Measurements from ENCODE around the gene CACNG7. TPM values are rescaled to one million over a fixed set of nuclear protein-coding genes. Genes with fewer than 3 reads are reported as not detected.
A peak's percentile ranks its signal among the peaks of the same experiment; 100 is the strongest.

CACNG7 gene
- total RNA-seq, 1 donor = 1.9 TPM

- DNase-seq (ENCODE audit: low read depth) = peak; percentile 30
- TF ChIP-seq, protein P1, sequence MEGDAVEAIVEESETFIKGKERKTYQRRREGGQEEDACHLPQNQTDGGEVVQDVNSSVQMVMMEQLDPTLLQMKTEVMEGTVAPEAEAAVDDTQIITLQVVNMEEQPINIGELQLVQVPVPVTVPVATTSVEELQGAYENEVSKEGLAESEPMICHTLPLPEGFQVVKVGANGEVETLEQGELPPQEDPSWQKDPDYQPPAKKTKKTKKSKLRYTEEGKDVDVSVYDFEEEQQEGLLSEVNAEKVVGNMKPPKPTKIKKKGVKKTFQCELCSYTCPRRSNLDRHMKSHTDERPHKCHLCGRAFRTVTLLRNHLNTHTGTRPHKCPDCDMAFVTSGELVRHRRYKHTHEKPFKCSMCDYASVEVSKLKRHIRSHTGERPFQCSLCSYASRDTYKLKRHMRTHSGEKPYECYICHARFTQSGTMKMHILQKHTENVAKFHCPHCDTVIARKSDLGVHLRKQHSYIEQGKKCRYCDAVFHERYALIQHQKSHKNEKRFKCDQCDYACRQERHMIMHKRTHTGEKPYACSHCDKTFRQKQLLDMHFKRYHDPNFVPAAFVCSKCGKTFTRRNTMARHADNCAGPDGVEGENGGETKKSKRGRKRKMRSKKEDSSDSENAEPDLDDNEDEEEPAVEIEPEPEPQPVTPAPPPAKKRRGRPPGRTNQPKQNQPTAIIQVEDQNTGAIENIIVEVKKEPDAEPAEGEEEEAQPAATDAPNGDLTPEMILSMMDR (IDR thresholded peaks at IDR 0.05; ENCODE audit: insufficient read depth, low read length) = no peak
- peak overlapping the region; percentile 83 for H3K4me3 ChIP-seq (ENCODE audit: low read depth, low read length)
Measured at GRCh38 chr19:53910170-53910518, 1.1 kb downstream of the CACNG7 start.

DNA sequence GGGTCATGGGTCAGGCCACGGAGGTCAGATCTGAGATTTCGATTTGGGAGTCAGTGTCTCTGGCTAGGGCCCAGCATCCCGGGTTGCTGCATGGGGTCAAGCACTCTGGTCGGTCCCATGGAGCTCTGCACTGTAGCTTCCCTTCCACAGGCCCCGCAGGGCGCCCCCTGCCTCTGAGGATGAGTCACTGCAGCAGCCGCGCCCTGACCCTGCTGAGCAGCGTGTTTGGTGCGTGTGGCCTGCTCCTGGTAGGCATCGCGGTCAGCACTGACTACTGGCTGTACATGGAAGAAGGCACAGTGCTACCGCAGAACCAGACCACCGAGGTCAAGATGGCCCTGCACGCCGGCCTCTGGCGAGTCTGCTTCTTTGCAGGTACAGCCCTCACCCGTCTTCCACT, 3.6 kb downstream of the CACNG7 start:
- TF ChIP-seq, protein P1 (IDR thresholded peaks at IDR 0.05; ENCODE audit: insufficient read depth, low read length) = peak; percentile 34
- DNase-seq (ENCODE audit: low read depth) = no peak
- no peak overlapping the region for H3K4me3 ChIP-seq (ENCODE audit: low read depth, low read length)

- TF ChIP-seq, protein P1 (IDR thresholded peaks at IDR 0.05; ENCODE audit: insufficient read depth, low read length) = no peak
- no peak for DNase-seq (ENCODE audit: low read depth)
- no peak overlapping the region for H3K4me3 ChIP-seq (ENCODE audit: low read depth, low read length)
Measured at GRCh38 chr19:53915000-53915399, 5.9 kb downstream of the CACNG7 start.

DNA sequence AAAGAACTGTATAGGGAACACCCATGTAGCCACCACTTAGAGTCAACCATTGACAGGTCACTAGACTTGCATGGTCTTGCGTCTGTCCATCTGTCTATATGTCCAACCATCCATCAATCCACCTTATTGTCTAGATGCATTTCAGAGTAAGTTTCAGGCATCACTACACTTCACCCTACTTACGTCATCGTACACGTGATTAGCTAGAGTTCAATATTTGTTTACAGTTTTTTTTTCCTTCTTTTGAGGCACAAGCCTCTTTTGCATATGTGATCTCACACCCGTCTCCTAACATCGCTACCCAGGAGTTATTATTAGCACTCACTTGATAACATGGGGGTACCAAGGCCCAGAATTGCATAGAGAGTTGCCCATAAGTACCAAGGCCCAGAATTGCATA, 6.9 kb downstream of the CACNG7 start:
- no peak for DNase-seq (ENCODE audit: low read depth)
- TF ChIP-seq, protein P1 (IDR thresholded peaks at IDR 0.05; ENCODE audit: insufficient read depth, low read length) = no peak
- H3K4me3 ChIP-seq (ENCODE audit: low read depth, low read length) = no peak overlapping the region

GRCh38 chr19:53917356-53917755, 8.3 kb downstream of the CACNG7 start:
- H3K4me3 ChIP-seq (ENCODE audit: low read depth, low read length) = no peak overlapping the region
- TF ChIP-seq, protein P1 (IDR thresholded peaks at IDR 0.05; ENCODE audit: insufficient read depth, low read length) = no peak
- no peak for DNase-seq (ENCODE audit: low read depth)

GRCh38 chr19:53927739-53928138, 18.7 kb downstream of the CACNG7 start:
- TF ChIP-seq, protein P1 (IDR thresholded peaks at IDR 0.05; ENCODE audit: insufficient read depth, low read length) = no peak
- DNase-seq (ENCODE audit: low read depth) = peak; percentile 77

GRCh38 chr19:53936029-53936428, 27.0 kb downstream of the CACNG7 start:
- no peak overlapping the region for H3K4me3 ChIP-seq (ENCODE audit: low read depth, low read length)
- TF ChIP-seq, protein P1 (IDR thresholded peaks at IDR 0.05; ENCODE audit: insufficient read depth, low read length) = no peak
- DNase-seq (ENCODE audit: low read depth) = no peak

More at GRCh38 chr19:53927739-53928138, 18.7 kb downstream of the CACNG7 start:
- no peak overlapping the region for H3K4me3 ChIP-seq (ENCODE audit: low read depth, low read length)

All from fibroblast of the aortic adventitia (primary cell).